ENCODE measurements around the gene KCNH1. TPM values are rescaled to one million over a fixed set of nuclear protein-coding genes. Genes with fewer than 3 reads are reported as not detected.

Gene KCNH1
- total and polyA plus RNA-seq, 4 donors = not detected

DNA sequence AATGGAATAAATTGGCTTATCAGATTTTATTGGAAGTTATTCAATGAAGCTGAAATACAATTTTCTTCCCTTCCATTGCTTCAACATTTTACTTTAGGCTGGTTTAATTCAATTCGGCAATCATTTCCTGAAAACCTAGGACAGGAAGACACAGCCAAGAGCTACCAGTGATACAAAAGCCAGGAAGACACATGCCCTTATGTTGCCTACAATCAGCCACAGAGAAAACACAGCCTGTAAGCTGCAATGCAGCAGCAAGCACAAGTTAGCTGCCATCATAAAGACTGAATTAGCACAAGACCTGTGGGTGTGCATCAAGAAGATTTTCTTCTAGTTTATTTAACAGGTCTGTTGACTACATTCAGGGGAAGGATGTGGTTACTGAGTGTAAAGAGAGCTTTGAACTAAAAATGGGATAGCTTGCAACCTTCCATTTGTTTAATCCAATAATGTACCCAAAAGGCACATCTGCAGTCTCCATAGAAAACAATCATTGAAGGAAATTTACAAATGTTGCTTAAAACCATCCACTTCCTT is 193.8 kb downstream of the KCNH1 start (continued):
- TF ChIP-seq, protein P1, sequence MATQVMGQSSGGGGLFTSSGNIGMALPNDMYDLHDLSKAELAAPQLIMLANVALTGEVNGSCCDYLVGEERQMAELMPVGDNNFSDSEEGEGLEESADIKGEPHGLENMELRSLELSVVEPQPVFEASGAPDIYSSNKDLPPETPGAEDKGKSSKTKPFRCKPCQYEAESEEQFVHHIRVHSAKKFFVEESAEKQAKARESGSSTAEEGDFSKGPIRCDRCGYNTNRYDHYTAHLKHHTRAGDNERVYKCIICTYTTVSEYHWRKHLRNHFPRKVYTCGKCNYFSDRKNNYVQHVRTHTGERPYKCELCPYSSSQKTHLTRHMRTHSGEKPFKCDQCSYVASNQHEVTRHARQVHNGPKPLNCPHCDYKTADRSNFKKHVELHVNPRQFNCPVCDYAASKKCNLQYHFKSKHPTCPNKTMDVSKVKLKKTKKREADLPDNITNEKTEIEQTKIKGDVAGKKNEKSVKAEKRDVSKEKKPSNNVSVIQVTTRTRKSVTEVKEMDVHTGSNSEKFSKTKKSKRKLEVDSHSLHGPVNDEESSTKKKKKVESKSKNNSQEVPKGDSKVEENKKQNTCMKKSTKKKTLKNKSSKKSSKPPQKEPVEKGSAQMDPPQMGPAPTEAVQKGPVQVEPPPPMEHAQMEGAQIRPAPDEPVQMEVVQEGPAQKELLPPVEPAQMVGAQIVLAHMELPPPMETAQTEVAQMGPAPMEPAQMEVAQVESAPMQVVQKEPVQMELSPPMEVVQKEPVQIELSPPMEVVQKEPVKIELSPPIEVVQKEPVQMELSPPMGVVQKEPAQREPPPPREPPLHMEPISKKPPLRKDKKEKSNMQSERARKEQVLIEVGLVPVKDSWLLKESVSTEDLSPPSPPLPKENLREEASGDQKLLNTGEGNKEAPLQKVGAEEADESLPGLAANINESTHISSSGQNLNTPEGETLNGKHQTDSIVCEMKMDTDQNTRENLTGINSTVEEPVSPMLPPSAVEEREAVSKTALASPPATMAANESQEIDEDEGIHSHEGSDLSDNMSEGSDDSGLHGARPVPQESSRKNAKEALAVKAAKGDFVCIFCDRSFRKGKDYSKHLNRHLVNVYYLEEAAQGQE (IDR thresholded peaks at IDR 0.05) = no peak
- TF ChIP-seq TAF1 (conservative IDR thresholded peaks at IDR 0.05) (no peak), YY1 (IDR thresholded peaks at IDR 0.05) (no peak), HNF4A (conservative IDR thresholded peaks at IDR 0.05) (no peak), EGR1 (IDR thresholded peaks at IDR 0.05; ENCODE audit: low read depth in 2 of 2) (no peak), SP1 (IDR thresholded peaks at IDR 0.05) (no peak)
- TF ChIP-seq, protein P2, sequence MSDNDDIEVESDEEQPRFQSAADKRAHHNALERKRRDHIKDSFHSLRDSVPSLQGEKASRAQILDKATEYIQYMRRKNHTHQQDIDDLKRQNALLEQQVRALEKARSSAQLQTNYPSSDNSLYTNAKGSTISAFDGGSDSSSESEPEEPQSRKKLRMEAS (IDR thresholded peaks at IDR 0.05) = no peak

DNA sequence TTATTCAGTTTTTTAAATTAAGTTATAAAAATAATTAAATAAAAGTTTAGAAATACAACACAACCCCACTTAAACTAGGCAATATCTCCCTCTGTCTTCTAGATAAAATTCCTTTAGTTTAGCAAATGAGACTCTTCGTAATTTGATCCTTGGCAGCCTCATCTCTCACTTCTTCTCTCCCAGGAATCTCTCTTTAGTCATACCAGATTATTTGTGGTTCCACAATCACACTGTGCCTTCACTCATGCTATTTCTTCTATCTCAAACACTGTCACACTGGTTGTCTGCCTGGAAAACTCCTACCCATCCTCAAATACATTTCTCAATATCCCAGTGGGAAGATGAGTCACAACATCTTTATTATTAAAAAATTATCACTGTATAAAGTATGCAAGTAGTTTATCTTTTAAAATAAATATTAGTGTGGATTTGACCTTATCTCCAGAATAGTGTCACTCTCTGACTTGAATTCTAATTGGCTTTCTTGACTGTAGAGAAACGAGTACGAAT is 195.5 kb downstream of the KCNH1 start:
- Histone ChIP-seq H3K9ac (ENCODE audit: low read depth in 1 of 2, low read length in 2 of 2) (no peak overlapping the region), H3K9me3 (ENCODE audit: control insufficient read depth in 4 of 4, low read length in 3 of 4) (no peaks in the 10 kb centered on the region), H3K36me3 (ENCODE audit: control insufficient read depth in 4 of 4, insufficient read depth in 3 of 4, low read depth in 1 of 4, low read length in 3 of 4) (no peaks in the 10 kb centered on the region), H3K4me1 (ENCODE audit: control insufficient read depth in 4 of 4, insufficient read depth in 4 of 4, low read length in 3 of 4) (peaks cover 0 to 7% (median 5%) of the 10 kb centered on the region in 4 donors), H3K27ac (ENCODE audit: low read depth in 1 of 2, low read length in 2 of 2) (no peak overlapping the region), H3K27me3 (ENCODE audit: control insufficient read depth in 4 of 4, insufficient read depth in 4 of 4, low read length in 3 of 4) (no peaks in the 10 kb centered on the region), H3K4me3 (ENCODE audit: low read depth in 1 of 3, low read length in 3 of 3) (no peak overlapping the region)
- no peak for TF ChIP-seq RXRA (IDR thresholded peaks at IDR 0.05)
- no peak for TF ChIP-seq FOXA1 (IDR thresholded peaks at IDR 0.05)
- TF ChIP-seq, protein P3, sequence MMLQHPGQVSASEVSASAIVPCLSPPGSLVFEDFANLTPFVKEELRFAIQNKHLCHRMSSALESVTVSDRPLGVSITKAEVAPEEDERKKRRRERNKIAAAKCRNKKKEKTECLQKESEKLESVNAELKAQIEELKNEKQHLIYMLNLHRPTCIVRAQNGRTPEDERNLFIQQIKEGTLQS (IDR thresholded peaks at IDR 0.05) = no peak
- TF ChIP-seq, protein P1 (IDR thresholded peaks at IDR 0.05) = no peak
- WGBS = 76% methylated on average over 3 of the region's 3 CpGs
- DNase-seq (ENCODE audit: low spot score) = no peak

DNA sequence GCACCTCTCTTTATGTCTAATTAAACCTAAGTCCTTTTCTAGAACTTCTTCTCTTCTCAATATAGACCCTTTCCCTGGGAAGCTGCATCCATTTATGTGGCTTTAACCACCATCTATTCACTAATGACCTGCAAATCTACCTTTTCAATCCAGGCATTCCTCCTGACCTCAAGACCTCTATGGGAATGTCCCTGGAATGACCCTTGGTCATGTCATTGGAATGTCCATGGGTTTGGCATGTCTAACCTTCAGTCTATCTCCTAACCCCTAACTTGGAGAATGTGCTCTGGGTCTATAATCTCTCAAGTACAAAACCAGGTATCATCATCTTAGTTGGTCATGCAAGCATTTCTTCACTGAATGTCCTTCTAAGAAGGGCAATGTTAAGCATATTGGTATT is 196.1 kb downstream of the KCNH1 start:
- DNase-seq (ENCODE audit: low spot score) = no peak
- H3K36me3 ChIP-seq (ENCODE audit: control insufficient read depth in 4 of 4, insufficient read depth in 3 of 4, low read depth in 1 of 4, low read length in 3 of 4) = no peaks in the 10 kb centered on the region
- peaks cover 0 to 7% (median 5%) of the 10 kb centered on the region in 4 donors for H3K4me1 ChIP-seq (ENCODE audit: control insufficient read depth in 4 of 4, insufficient read depth in 4 of 4, low read length in 3 of 4)
- H3K4me3 ChIP-seq (ENCODE audit: low read depth in 1 of 3, low read length in 3 of 3) = no peak overlapping the region
- H3K27ac ChIP-seq (ENCODE audit: low read depth in 1 of 2, low read length in 2 of 2) = no peak overlapping the region
- no peaks in the 10 kb centered on the region for H3K9me3 ChIP-seq (ENCODE audit: control insufficient read depth in 4 of 4, low read length in 3 of 4)
- no peaks in the 10 kb centered on the region for H3K27me3 ChIP-seq (ENCODE audit: control insufficient read depth in 4 of 4, insufficient read depth in 4 of 4, low read length in 3 of 4)
- no peak for TF ChIP-seq JUND (IDR thresholded peaks at IDR 0.05)
- no peak for TF ChIP-seq HNF4A (conservative IDR thresholded peaks at IDR 0.05)
- TF ChIP-seq GABPA (IDR thresholded peaks at IDR 0.05 in 1 of 2, conservative IDR thresholded peaks at IDR 0.05 in 1 of 2) = no peak
- TF ChIP-seq FOXA1 (IDR thresholded peaks at IDR 0.05) = no peak
- no peak for TF ChIP-seq HNF4G (IDR thresholded peaks at IDR 0.05)
- no peak for TF ChIP-seq RXRA (IDR thresholded peaks at IDR 0.05)
- TF ChIP-seq TAF1 (conservative IDR thresholded peaks at IDR 0.05) = no peak
- TF ChIP-seq NR2F2 (IDR thresholded peaks at IDR 0.05) = no peak
- TF ChIP-seq, protein P1 (IDR thresholded peaks at IDR 0.05) = no peak
- no peak for TF ChIP-seq SP1 (IDR thresholded peaks at IDR 0.05)
- TF ChIP-seq, protein P4, sequence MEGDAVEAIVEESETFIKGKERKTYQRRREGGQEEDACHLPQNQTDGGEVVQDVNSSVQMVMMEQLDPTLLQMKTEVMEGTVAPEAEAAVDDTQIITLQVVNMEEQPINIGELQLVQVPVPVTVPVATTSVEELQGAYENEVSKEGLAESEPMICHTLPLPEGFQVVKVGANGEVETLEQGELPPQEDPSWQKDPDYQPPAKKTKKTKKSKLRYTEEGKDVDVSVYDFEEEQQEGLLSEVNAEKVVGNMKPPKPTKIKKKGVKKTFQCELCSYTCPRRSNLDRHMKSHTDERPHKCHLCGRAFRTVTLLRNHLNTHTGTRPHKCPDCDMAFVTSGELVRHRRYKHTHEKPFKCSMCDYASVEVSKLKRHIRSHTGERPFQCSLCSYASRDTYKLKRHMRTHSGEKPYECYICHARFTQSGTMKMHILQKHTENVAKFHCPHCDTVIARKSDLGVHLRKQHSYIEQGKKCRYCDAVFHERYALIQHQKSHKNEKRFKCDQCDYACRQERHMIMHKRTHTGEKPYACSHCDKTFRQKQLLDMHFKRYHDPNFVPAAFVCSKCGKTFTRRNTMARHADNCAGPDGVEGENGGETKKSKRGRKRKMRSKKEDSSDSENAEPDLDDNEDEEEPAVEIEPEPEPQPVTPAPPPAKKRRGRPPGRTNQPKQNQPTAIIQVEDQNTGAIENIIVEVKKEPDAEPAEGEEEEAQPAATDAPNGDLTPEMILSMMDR (IDR thresholded peaks at IDR 0.05; ENCODE audit: low read depth, low read length, missing input control) = no peak
- no peak overlapping the region for H3K9ac ChIP-seq (ENCODE audit: low read depth in 1 of 2, low read length in 2 of 2)
